Nephron progenitor cell (in vitro differentiated cells): ENCODE measurements around the gene PRR35.
A peak's percentile ranks its signal among the peaks of the same experiment; 100 is the strongest.

Source experiments
- DNase-seq: peaks from one replicate; pipeline ENCODE4 v3.0.0; 2021
- H3K27ac Mint-ChIP-seq: 2 replicates; pipeline ENCODE4 v1.8.0; 2021; ENCODE audit warnings: mild to moderate bottlenecking, moderate library complexity, mixed read lengths
- H3K27me3 Mint-ChIP-seq: 2 replicates; pipeline ENCODE4 v1.8.0; 2021; ENCODE audit warnings: mild to moderate bottlenecking, low read depth, mixed read lengths; ENCODE audit not compliant: poor library complexity
- H3K36me3 Mint-ChIP-seq: 2 replicates; pipeline ENCODE4 v1.8.0; 2021; ENCODE audit warnings: low read depth, mixed read lengths
- H3K4me1 Mint-ChIP-seq: 2 replicates; pipeline ENCODE4 v1.8.0; 2021; ENCODE audit warnings: mixed read lengths
- H3K4me3 Mint-ChIP-seq: 2 replicates; pipeline ENCODE4 v1.8.0; 2021; ENCODE audit warnings: mild to moderate bottlenecking, moderate library complexity, mixed read lengths
- H3K9me3 Mint-ChIP-seq: 2 replicates; pipeline ENCODE4 v1.8.0; 2021; ENCODE audit warnings: mild to moderate bottlenecking, moderate library complexity, mixed read lengths
- CTCF ChIP-seq: fragments of 200-600 bp; sonication (generic); IDR thresholded peaks from 2 replicates; pipeline ENCODE4 v1.5.0; 2021; ENCODE audit warnings: antibody characterized with exemption

The PRR35 gene

GRCh38 chr16:544517-544916 is 15.7 kb upstream of the PRR35 start:
- peak overlapping the region; percentile 80 for H3K27ac Mint-ChIP-seq
- TF ChIP-seq CTCF = no peak
- H3K9me3 Mint-ChIP-seq = no peaks in the 10 kb centered on the region
- DNase-seq = no peak
- H3K4me3 Mint-ChIP-seq = no peak overlapping the region
- H3K27me3 Mint-ChIP-seq = no peaks in the 10 kb centered on the region
- H3K36me3 Mint-ChIP-seq = peaks cover 6% of the 10 kb centered on the region
- peaks cover 19% of the 10 kb centered on the region for H3K4me1 Mint-ChIP-seq

GRCh38 chr16:546909-547770 is 13.1 kb upstream of the PRR35 start:
- peak; percentile 77 for DNase-seq
- H3K9me3 Mint-ChIP-seq = no peaks in the 10 kb centered on the region
- TF ChIP-seq CTCF = peak; percentile 33
- no peak overlapping the region for H3K4me3 Mint-ChIP-seq
- H3K27me3 Mint-ChIP-seq = no peaks in the 10 kb centered on the region
- peaks cover 4% of the 10 kb centered on the region for H3K36me3 Mint-ChIP-seq
- H3K4me1 Mint-ChIP-seq = peaks cover 18% of the 10 kb centered on the region
- no peak overlapping the region for H3K27ac Mint-ChIP-seq

- no peaks in the 10 kb centered on the region for H3K27me3 Mint-ChIP-seq
- H3K4me3 Mint-ChIP-seq = no peak overlapping the region
- DNase-seq = no peak
- H3K36me3 Mint-ChIP-seq = no peaks in the 10 kb centered on the region
- H3K27ac Mint-ChIP-seq = no peak overlapping the region
- no peak for TF ChIP-seq CTCF
- H3K9me3 Mint-ChIP-seq = no peaks in the 10 kb centered on the region
- peaks cover 9% of the 10 kb centered on the region for H3K4me1 Mint-ChIP-seq
Measured at GRCh38 chr16:548586-548985, 11.6 kb upstream of the PRR35 start.

GRCh38 chr16:549544-550263 is 10.5 kb upstream of the PRR35 start:
- Mint-ChIP-seq H3K27me3 (no peaks in the 10 kb centered on the region), H3K9me3 (no peaks in the 10 kb centered on the region), H3K36me3 (peaks cover 4% of the 10 kb centered on the region), H3K4me3 (no peak overlapping the region), H3K27ac (no peak overlapping the region), H3K4me1 (peaks cover 15% of the 10 kb centered on the region)
- DNase-seq = no peak
- no peak for TF ChIP-seq CTCF

- H3K9me3 Mint-ChIP-seq = no peaks in the 10 kb centered on the region
- H3K27me3 Mint-ChIP-seq = no peaks in the 10 kb centered on the region
- no peak overlapping the region for H3K4me3 Mint-ChIP-seq
- peaks cover 4% of the 10 kb centered on the region for H3K36me3 Mint-ChIP-seq
- H3K4me1 Mint-ChIP-seq = peaks cover 10% of the 10 kb centered on the region
- DNase-seq = no peak
- no peak overlapping the region for H3K27ac Mint-ChIP-seq
- TF ChIP-seq CTCF = no peak
Measured at GRCh38 chr16:551210-551609, 9.0 kb upstream of the PRR35 start.
